Measurements from ENCODE around the gene WDFY2.

WDFY2 gene

DNA sequence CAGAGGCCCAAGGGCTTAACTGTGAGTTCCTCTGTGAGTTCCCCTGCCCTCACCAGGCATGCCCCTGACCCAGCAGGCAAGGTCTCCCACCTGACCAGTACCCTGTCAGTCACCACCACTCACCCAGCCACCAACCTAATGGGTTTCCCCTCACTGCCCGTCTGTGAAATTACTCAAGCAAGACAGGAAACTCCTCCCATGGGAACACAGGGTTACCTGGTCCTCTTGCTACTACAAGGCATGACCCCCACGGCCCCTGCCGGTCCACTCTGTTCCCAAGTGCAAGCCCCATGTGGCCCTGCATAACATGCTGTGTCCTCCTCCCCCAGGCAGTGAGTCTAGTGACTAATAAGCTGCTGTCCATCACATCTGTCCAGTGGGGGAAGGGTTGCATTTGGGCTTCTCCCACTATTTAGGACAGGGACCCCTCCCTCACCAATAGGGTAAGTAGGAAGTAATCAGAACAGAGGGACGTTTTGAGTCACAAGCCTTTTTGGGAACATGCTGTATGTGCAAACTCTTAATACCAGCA lies 227.7 kb downstream of the WDFY2 start:
- no peak for DNase-seq

DNA sequence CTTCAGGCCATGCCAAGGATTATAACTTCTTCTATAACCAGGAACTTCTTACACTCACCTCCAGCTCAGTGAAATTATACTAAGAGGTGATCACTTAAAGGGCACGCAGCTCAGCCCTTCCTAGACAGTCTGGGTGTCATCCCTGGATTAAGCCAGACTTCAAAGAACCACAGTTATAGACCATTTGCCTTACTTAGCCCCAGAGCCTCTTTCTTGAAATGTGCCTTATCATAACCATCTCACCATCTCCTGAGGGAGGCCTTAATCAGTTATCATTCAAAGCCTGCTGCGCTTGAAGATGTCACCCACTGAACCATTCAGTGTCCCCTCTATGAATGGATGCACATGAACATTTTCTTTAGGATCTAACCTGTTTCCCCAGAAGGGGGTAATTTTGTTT lies 229.8 kb downstream of the WDFY2 start:
- no peak for DNase-seq

GRCh38 chr13:51814825-51815650 lies 230.8 kb downstream of the WDFY2 start:
- peak in 30 of 58 donors; percentile 5 to 55 (median 24) for DNase-seq

DNA sequence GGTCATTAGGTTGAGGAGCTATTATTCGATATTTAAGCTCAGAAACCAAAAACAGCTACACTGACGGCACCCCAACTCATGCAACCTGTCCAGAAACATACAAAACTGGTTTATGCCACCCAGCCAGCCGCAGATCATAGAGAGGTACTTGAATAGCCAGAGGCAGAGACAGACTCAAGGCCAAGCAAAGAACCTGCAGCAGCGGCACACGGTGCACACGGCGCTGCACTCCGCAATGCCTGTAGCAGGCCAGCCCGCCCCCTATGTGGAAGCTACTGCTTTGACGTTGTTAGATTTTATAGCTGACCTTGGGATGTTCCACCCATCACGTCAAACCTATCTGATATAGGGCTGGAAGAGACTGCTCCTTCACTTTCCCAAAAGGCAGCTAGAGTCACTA lies 231.6 kb downstream of the WDFY2 start:
- no peak for DNase-seq

DNA sequence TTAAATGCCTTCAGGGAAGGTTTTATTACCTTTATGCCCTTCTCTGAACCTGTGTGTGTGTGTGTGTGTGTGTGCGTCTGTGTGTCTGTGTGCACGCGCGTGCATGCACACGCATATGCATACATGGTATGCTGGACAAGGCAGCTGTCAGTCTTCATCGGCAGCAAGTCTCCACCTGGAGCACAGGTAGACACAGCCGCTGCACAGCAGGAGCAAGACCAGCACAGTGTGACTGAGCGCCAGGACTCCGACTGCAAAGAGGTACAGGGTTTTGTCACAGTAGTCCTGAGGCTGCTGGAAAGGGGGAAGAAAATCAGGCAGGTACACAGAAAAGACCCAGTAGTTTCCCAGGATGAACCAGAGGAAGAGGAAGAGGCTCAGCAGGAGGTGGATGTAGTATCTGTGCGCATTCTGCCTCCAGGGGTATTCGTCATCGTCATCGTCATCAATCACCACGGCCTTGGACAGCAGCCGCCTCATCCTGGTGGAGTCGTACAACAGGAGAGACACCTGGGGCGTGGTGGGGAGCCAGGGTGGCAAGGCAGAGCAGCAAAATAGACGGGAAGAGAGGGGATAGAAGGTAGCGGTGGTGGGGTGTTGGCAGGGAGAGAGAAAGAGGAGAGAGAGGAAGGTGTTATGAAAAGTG lies 232.5 kb downstream of the WDFY2 start:
- DNase-seq = no peak
